Activated CD8-positive, alpha-beta T cell treated with anti-CD3 and anti-CD28 coated beads, Interleukin-2, amount 10 ng/mL, durations not matched to agents 7 days and 5 days (primary cell): Measurements from ENCODE around the gene HDAC4. TPM values are rescaled to one million over a fixed set of nuclear protein-coding genes. Genes with fewer than 3 reads are reported as not detected.

Source experiments
- ATAC-seq: fragments of 150-1000 bp; cut with Tn5 transposase; one replicate; pipeline ENCODE4 v1.10.0; 2021; ENCODE audit warnings: moderate library complexity
- CTCF ChIA-PET: fragments of 350-600 bp; sonication (Branson Sonifier 250); formaldehyde crosslinking; loops from one replicate; lab custom pipeline; 2021; ENCODE audit warnings: antibody characterized with exemption; lab: Charles Lee
- POLR2A ChIA-PET: fragments of 350-600 bp; sonication (Branson Sonifier 250); formaldehyde crosslinking; loops from one replicate; lab custom pipeline; 2021; ENCODE audit warnings: antibody characterized with exemption; lab: Charles Lee
- DNase-seq: peaks from one replicate; pipeline ENCODE4 v3.0.0-alpha.2; 2020
- H3K27ac Mint-ChIP-seq: one replicate; pipeline ENCODE4 v1.8.0; 2021; ENCODE audit warnings: mild to moderate bottlenecking, mixed read lengths
- H3K27me3 Mint-ChIP-seq: one replicate; pipeline ENCODE4 v1.8.0; 2021; ENCODE audit warnings: low read depth, mixed read lengths
- H3K36me3 Mint-ChIP-seq: one replicate; pipeline ENCODE4 v1.8.0; 2021; ENCODE audit warnings: low read depth, mixed read lengths
- H3K4me1 Mint-ChIP-seq: one replicate; pipeline ENCODE4 v1.8.0; 2021; ENCODE audit warnings: low read depth, mixed read lengths
- H3K4me3 Mint-ChIP-seq: one replicate; pipeline ENCODE4 v1.8.0; 2021; ENCODE audit warnings: mild to moderate bottlenecking, mixed read lengths
- H3K9me3 Mint-ChIP-seq: one replicate; pipeline ENCODE4 v1.8.0; 2022; ENCODE audit warnings: mixed read lengths; ENCODE audit not compliant: insufficient read depth
- total RNA-seq, 2 experiments: library from RNA; stranded (reverse); gene quantifications; one replicate each; pipeline ENCODE4 v1.2.3, GENCODE V29; 2021

HDAC4 gene
- total RNA-seq, 2 experiments from 2014 or later, result 50.7 to 58.8 TPM

- CTCF ChIA-PET, result no interaction called here
- Mint-ChIP-seq H3K27ac (no peak overlapping the region), H3K36me3 (peaks cover 18% of the 10 kb centered on the region), H3K9me3 (peaks cover 11% of the 10 kb centered on the region), H3K4me3 (no peak overlapping the region), H3K27me3 (no peaks in the 10 kb centered on the region), H3K4me1 (peaks cover 10% of the 10 kb centered on the region)
- DNase-seq (no peak), ATAC-seq (no peak)
- POLR2A ChIA-PET, result no interaction called here
Observed at GRCh38 chr2:239360421-239361310, 40.2 kb downstream of the HDAC4 start.

GRCh38 chr2:239360008-239360407, 40.8 kb downstream of the HDAC4 start:
- H3K36me3 Mint-ChIP-seq, result peaks cover 25% of the 10 kb centered on the region
- ATAC-seq (no peak), DNase-seq (no peak)
- H3K27ac Mint-ChIP-seq, result no peak overlapping the region
- ChIA-PET CTCF (interaction anchor here (1.5 kb wide), 1 partner anchor 10 kb away, joined by 4 read pairs; no protein-coding TSS in a partner anchor), POLR2A (no interaction called here)
- peaks cover 10% of the 10 kb centered on the region for H3K4me1 Mint-ChIP-seq
- no peak overlapping the region for H3K4me3 Mint-ChIP-seq
- H3K27me3 Mint-ChIP-seq, result no peaks in the 10 kb centered on the region
- peaks cover 17% of the 10 kb centered on the region for H3K9me3 Mint-ChIP-seq

DNA sequence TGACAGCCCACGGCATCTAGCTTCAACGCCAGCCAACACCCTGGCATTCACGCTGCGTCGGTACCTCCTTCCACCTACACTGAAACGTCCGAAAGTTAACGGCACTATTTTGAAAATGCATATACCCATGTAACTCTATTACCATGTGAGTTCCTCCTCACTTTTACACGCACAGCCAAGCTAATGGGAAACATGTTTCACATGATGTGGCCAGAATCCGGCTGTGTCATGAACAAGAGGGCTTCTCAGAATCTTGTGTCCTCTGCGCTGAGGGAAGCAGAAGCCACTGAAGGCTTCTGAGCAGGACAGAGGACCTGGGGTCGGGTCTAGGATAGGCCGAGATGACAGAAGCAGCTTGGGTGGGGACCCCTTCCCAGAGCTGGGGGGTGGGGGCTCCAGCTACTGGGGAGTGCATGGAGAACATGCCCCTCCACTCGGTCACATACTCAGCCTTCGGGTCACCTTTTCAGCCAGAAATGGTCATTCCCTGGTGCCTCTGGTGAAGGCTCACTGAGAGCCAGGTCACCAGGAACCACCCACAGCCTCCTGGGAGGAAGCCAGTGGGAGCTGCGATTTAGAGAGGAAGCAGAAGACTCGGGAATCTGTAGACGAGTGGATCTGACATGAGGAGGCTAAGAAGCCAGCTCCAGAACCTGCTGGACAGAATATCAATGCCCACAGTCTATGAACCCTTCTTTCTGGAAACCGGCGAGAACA, 41.5 kb downstream of the HDAC4 start:
- DNase-seq (no peak), ATAC-seq (no peak)
- Mint-ChIP-seq H3K4me3 (no peak overlapping the region), H3K4me1 (peaks cover 10% of the 10 kb centered on the region), H3K27me3 (no peaks in the 10 kb centered on the region), H3K9me3 (peaks cover 23% of the 10 kb centered on the region), H3K36me3 (peaks cover 29% of the 10 kb centered on the region), H3K27ac (no peak overlapping the region)
- POLR2A ChIA-PET, result no interaction called here
- CTCF ChIA-PET, result interaction anchor here (1.5 kb wide), 1 partner anchor 9 kb away, joined by 4 read pairs; no protein-coding TSS in a partner anchor

- ATAC-seq (no peak), DNase-seq (no peak)
- Mint-ChIP-seq H3K4me1 (no peaks in the 10 kb centered on the region), H3K9me3 (peaks cover 23% of the 10 kb centered on the region), H3K4me3 (no peak overlapping the region), H3K36me3 (peaks cover 27% of the 10 kb centered on the region), H3K27me3 (no peaks in the 10 kb centered on the region), H3K27ac (no peak overlapping the region)
- ChIA-PET POLR2A (no interaction called here), CTCF (interaction anchor here (1.3 to 1.5 kb wide), 2 partner anchors 8 to 39 kb away, joined by 3 to 4 read pairs; no protein-coding TSS in a partner anchor)
Observed at GRCh38 chr2:239358062-239358754, 42.6 kb downstream of the HDAC4 start.

DNA sequence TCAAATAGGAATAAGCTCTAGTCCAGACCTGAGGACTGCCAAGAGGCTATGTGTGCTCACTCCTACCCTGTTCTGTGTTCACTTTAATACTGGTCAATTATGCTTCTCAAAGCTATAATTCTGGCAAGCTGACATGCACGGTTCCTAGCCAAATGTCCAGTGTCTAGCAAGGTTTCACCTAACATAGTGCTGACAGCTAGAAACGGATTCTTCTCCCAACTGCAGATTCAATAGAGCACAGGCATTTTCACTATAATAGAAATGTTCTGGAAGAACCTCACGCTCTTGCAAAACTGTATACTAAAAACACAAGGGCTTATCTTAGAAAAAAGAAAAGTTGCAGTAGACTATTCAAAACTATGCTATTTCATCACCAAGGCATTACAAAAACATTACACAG, 45.1 kb downstream of the HDAC4 start:
- ATAC-seq, result no peak
- CTCF ChIA-PET, result interaction anchor here (0.9 kb wide), 1 partner anchor 9 kb away, joined by 3 read pairs; no protein-coding TSS in a partner anchor

DNA sequence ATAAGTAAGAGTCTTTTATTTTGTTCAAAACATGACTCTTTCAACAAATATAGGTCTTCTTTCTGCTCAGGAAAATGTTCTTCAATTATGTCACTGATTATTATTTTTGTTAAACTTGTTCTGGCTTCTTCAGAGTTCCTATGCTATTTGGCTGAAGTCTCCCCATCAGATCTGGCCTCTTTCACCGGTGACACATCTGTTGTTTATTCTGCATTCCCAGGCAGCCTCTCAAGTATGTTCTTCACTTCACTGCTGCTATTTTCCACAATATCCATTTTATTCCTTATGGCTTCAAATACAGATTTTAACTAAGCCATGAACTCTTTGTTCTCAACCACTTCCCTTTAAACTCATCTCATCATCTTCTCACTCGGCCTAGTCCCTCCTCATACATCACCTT, 45.7 kb downstream of the HDAC4 start:
- ChIA-PET POLR2A (no interaction called here), CTCF (interaction anchor here (0.7 to 0.9 kb wide), 2 partner anchors 9 to 89 kb away, joined by 3 to 4 read pairs; no protein-coding TSS in a partner anchor)
- Mint-ChIP-seq H3K36me3 (peaks cover 44% of the 10 kb centered on the region), H3K4me1 (peaks cover 6% of the 10 kb centered on the region), H3K27me3 (no peaks in the 10 kb centered on the region), H3K4me3 (no peak overlapping the region), H3K27ac (no peak overlapping the region), H3K9me3 (peaks cover 23% of the 10 kb centered on the region)
- ATAC-seq (no peak), DNase-seq (no peak)

More for the DNA sequence above, 45.1 kb downstream of the HDAC4 start:
- H3K36me3 Mint-ChIP-seq, result peaks cover 43% of the 10 kb centered on the region
- peaks cover 6% of the 10 kb centered on the region for H3K4me1 Mint-ChIP-seq
- no peak for DNase-seq
- POLR2A ChIA-PET, result no interaction called here
- H3K9me3 Mint-ChIP-seq, result peaks cover 23% of the 10 kb centered on the region
- no peak overlapping the region for H3K4me3 Mint-ChIP-seq
- no peak overlapping the region for H3K27ac Mint-ChIP-seq
- no peaks in the 10 kb centered on the region for H3K27me3 Mint-ChIP-seq

- POLR2A ChIA-PET, result no interaction called here
- no peak for DNase-seq
- CTCF ChIA-PET, result interaction anchor here (0.7 to 0.9 kb wide), 2 partner anchors 10 to 88 kb away, joined by 3 to 4 read pairs; no protein-coding TSS in a partner anchor
- Mint-ChIP-seq H3K4me1 (peaks cover 6% of the 10 kb centered on the region), H3K4me3 (no peak overlapping the region), H3K36me3 (peaks cover 44% of the 10 kb centered on the region), H3K9me3 (peaks cover 23% of the 10 kb centered on the region), H3K27me3 (no peaks in the 10 kb centered on the region), H3K27ac (no peak overlapping the region)
- no peak for ATAC-seq
Observed at GRCh38 chr2:239354791-239355136, 46.1 kb downstream of the HDAC4 start.

GRCh38 chr2:239354132-239354790, 46.6 kb downstream of the HDAC4 start:
- peaks cover 44% of the 10 kb centered on the region for H3K36me3 Mint-ChIP-seq
- POLR2A ChIA-PET, result no interaction called here

DNA sequence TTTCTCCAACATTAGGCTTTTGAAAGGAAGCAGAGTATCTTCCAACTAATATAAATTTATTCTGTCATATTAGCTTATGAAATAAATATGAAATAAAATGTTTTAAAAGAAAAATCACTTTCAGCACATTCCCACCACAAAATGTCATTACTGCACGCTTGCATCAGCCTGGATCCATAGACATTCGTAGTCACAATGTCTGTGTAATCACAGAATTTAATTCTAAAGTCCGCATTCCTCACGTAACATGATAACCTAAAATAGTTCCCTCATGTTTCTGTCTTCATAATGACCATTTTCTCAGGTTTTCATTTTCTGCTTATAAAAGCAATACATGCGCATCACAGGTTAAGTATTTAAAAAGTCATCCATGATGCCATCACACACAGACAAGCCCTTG, 47.1 kb downstream of the HDAC4 start:
- ATAC-seq (no peak), DNase-seq (no peak)
- POLR2A ChIA-PET, result no interaction called here
- Mint-ChIP-seq H3K4me3 (no peak overlapping the region), H3K4me1 (peaks cover 6% of the 10 kb centered on the region), H3K27me3 (no peaks in the 10 kb centered on the region), H3K9me3 (peaks cover 23% of the 10 kb centered on the region), H3K27ac (no peak overlapping the region), H3K36me3 (peaks cover 44% of the 10 kb centered on the region)
- CTCF ChIA-PET, result no interaction called here

More at GRCh38 chr2:239354132-239354790, 46.6 kb downstream of the HDAC4 start:
- Mint-ChIP-seq H3K4me3 (no peak overlapping the region), H3K27me3 (no peaks in the 10 kb centered on the region), H3K9me3 (peaks cover 23% of the 10 kb centered on the region), H3K27ac (no peak overlapping the region), H3K4me1 (peaks cover 6% of the 10 kb centered on the region)
- DNase-seq, result no peak
- CTCF ChIA-PET, result interaction anchor here (0.7 kb wide), 1 partner anchor 88 kb away, joined by 4 read pairs; no protein-coding TSS in a partner anchor
- ATAC-seq, result no peak

- ChIA-PET CTCF (interaction anchor here (0.8 to 1.2 kb wide), 2 partner anchors 13 to 21 kb away, joined by 3 read pairs; no protein-coding TSS in a partner anchor), POLR2A (no interaction called here)
- Mint-ChIP-seq H3K36me3 (peaks cover 36% of the 10 kb centered on the region), H3K27ac (no peak overlapping the region), H3K4me3 (no peak overlapping the region), H3K9me3 (peaks cover 17% of the 10 kb centered on the region), H3K27me3 (no peaks in the 10 kb centered on the region), H3K4me1 (peaks cover 6% of the 10 kb centered on the region)
- DNase-seq (no peak), ATAC-seq (no peak)
Observed at GRCh38 chr2:239351687-239352086, 49.1 kb downstream of the HDAC4 start.
